ENCODE results near the gene MAML2.

- TF ChIP-seq CTCF (conservative IDR thresholded peaks at IDR 0.05; ENCODE audit: low read length), result no peak
- no peak for TF ChIP-seq EZH2phosphoT487 (IDR thresholded peaks at IDR 0.05; ENCODE audit: borderline replicate concordance, low read depth, low read length)
Measured at GRCh38 chr11:96152623-96153022, 190.4 kb downstream of the MAML2 start.
